Esophagus (tissue), 2 donors: ENCODE measurements around the gene HS1BP3. TPM values are rescaled to one million over a fixed set of nuclear protein-coding genes. Genes with fewer than 3 reads are reported as not detected.

Experiments
- H3K27ac ChIP-seq, 2 donors: one replicate each; pipeline ENCODE4 v1.5.1; 2013; ENCODE audit warnings: low read depth in 2 of 2, mild to moderate bottlenecking in 2 of 2, inconsistent platforms in 1 of 2, low read length in 1 of 2, moderate library complexity in 1 of 2
- H3K27me3 ChIP-seq, 2 donors: one replicate each; pipeline ENCODE4 v1.6.1; 2013; ENCODE audit warnings: low read length in 2 of 2, control low read depth in 1 of 2, mild to moderate bottlenecking in 1 of 2; ENCODE audit not compliant: insufficient read depth in 2 of 2, control insufficient read depth in 1 of 2
- H3K36me3 ChIP-seq, 2 donors: one replicate each; pipeline ENCODE4 v1.6.1; 2013; ENCODE audit warnings: low read length in 1 of 2; ENCODE audit not compliant: control insufficient read depth in 2 of 2, insufficient read depth in 2 of 2
- H3K4me1 ChIP-seq, 2 donors: one replicate each; pipeline ENCODE4 v1.6.1; 2013; ENCODE audit warnings: low read length in 1 of 2; ENCODE audit not compliant: control insufficient read depth in 2 of 2, insufficient read depth in 2 of 2
- H3K4me3 ChIP-seq, 2 donors: one replicate each; pipeline ENCODE4 v1.5.1; 2013; ENCODE audit warnings: low read length in 2 of 2, mild to moderate bottlenecking in 2 of 2, low read depth in 1 of 2, moderate library complexity in 1 of 2
- H3K9me3 ChIP-seq, 2 donors: one replicate each; pipeline ENCODE4 v1.6.1; 2013; ENCODE audit warnings: mild to moderate bottlenecking in 2 of 2, low read depth in 1 of 2, low read length in 1 of 2, moderate library complexity in 1 of 2; ENCODE audit not compliant: control insufficient read depth in 2 of 2, insufficient read depth in 1 of 2
- WGBS, 2 donors: extraction: QIAGEN DNeasy Blood & Tissue Kit; methylation state at CpG; one replicate each; pipeline ENCODE4 v1.1.7; 2013; 5-methylcytosine and 5-hydroxymethylcytosine counted together
- polyA plus RNA-seq, 2 donors: library from polyadenylated mRNA; stranded (reverse); fragments of 200-250 nt; gene quantifications; one replicate each; pipeline ENCODE4 v1.2.3, GENCODE V29; 2013
- donor health status: healthy with polysubstance abuse.
- donor health status: Bipolar disorder and iron deficiency.

HS1BP3 gene
- polyA plus RNA-seq, 2 donors = 12.2 to 13.4 TPM

- Histone ChIP-seq H3K27ac (peak overlapping the region; percentile 90 to 92), H3K36me3 (peaks cover 0 to 6% of the 10 kb centered on the region in 2 donors), H3K9me3 (no peaks in the 10 kb centered on the region), H3K4me1 (peaks cover 7 to 37% of the 10 kb centered on the region in 2 donors), H3K27me3 (no peaks in the 10 kb centered on the region), H3K4me3 (no peak overlapping the region)
- WGBS, 2 donors = 92% methylated on average over 4 of the region's 4 CpGs
Observed at GRCh38 chr2:20616341-20616871, 34.5 kb downstream of the HS1BP3 start.

- H3K4me1 ChIP-seq = peaks cover 6 to 31% of the 10 kb centered on the region in 2 donors
- peaks cover 0 to 3% of the 10 kb centered on the region in 2 donors for H3K36me3 ChIP-seq
- no peaks in the 10 kb centered on the region for H3K9me3 ChIP-seq
- no peak overlapping the region for H3K4me3 ChIP-seq
- peak overlapping the region; percentile 90 to 92 for H3K27ac ChIP-seq
- 76 to 81% methylated on average over 9 of the region's 9 CpGs for WGBS, 2 donors
- no peaks in the 10 kb centered on the region for H3K27me3 ChIP-seq
Observed at GRCh38 chr2:20615466-20616241, 35.2 kb downstream of the HS1BP3 start.

GRCh38 chr2:20615068-20615465 lies 35.8 kb downstream of the HS1BP3 start:
- Histone ChIP-seq H3K27ac (peak overlapping the region; percentile 90 to 92), H3K27me3 (no peaks in the 10 kb centered on the region), H3K9me3 (no peaks in the 10 kb centered on the region), H3K4me3 (no peak overlapping the region), H3K36me3 (peaks cover 0 to 1% of the 10 kb centered on the region in 2 donors), H3K4me1 (peaks cover 5 to 30% of the 10 kb centered on the region in 2 donors)
- WGBS, 2 donors = 73 to 81% methylated on average over 6 of the region's 6 CpGs

GRCh38 chr2:20614201-20615067 lies 36.5 kb downstream of the HS1BP3 start:
- H3K36me3 ChIP-seq = no peaks in the 10 kb centered on the region
- H3K27me3 ChIP-seq = no peaks in the 10 kb centered on the region
- no peaks in the 10 kb centered on the region for H3K9me3 ChIP-seq
- WGBS, 2 donors = 52 to 56% methylated on average over 14 of the region's 14 CpGs
- H3K27ac ChIP-seq = peak overlapping the region; percentile 90 to 92
- H3K4me3 ChIP-seq = no peak overlapping the region
- H3K4me1 ChIP-seq = peaks cover 5 to 32% of the 10 kb centered on the region in 2 donors

GRCh38 chr2:20612925-20613916 lies 37.7 kb downstream of the HS1BP3 start:
- Histone ChIP-seq H3K9me3 (no peaks in the 10 kb centered on the region), H3K27me3 (no peaks in the 10 kb centered on the region), H3K4me1 (peaks cover 5 to 25% of the 10 kb centered on the region in 2 donors), H3K27ac (peak overlapping the region; percentile 33 to 54), H3K36me3 (no peaks in the 10 kb centered on the region), H3K4me3 (no peak overlapping the region)
- WGBS, 2 donors = 81 to 82% methylated on average over 17 of the region's 17 CpGs

GRCh38 chr2:20611844-20612356 lies 39.0 kb downstream of the HS1BP3 start:
- no peaks in the 10 kb centered on the region for H3K27me3 ChIP-seq
- H3K9me3 ChIP-seq = no peaks in the 10 kb centered on the region
- WGBS, 2 donors = 87 to 95% methylated on average over 3 of the region's 3 CpGs
- no peaks in the 10 kb centered on the region for H3K36me3 ChIP-seq
- H3K27ac ChIP-seq = peak overlapping the region; percentile 68 to 79
- H3K4me1 ChIP-seq = peaks cover under 1 to 15% of the 10 kb centered on the region in 2 donors
- H3K4me3 ChIP-seq = no peak overlapping the region

- 59 to 62% methylated on average over 15 of the region's 15 CpGs for WGBS, 2 donors
- H3K4me1 ChIP-seq = peaks cover 0 to 14% of the 10 kb centered on the region in 2 donors
- no peaks in the 10 kb centered on the region for H3K27me3 ChIP-seq
Observed at GRCh38 chr2:20611077-20611843, 39.6 kb downstream of the HS1BP3 start.

GRCh38 chr2:20609995-20610357 lies 40.9 kb downstream of the HS1BP3 start:
- no peaks in the 10 kb centered on the region for H3K27me3 ChIP-seq
- no peaks in the 10 kb centered on the region for H3K9me3 ChIP-seq
- peak overlapping the region in 1 of 2 donors; percentile 26 for H3K27ac ChIP-seq
- no peaks in the 10 kb centered on the region for H3K36me3 ChIP-seq
- 71% methylated on average over 4 of the region's 4 CpGs for WGBS, 2 donors
- no peak overlapping the region for H3K4me3 ChIP-seq
- peaks cover 0 to 13% of the 10 kb centered on the region in 2 donors for H3K4me1 ChIP-seq

More at GRCh38 chr2:20611077-20611843, 39.6 kb downstream of the HS1BP3 start:
- H3K4me3 ChIP-seq = no peak overlapping the region
- peak overlapping the region; percentile 68 to 79 for H3K27ac ChIP-seq
- no peaks in the 10 kb centered on the region for H3K36me3 ChIP-seq
- no peaks in the 10 kb centered on the region for H3K9me3 ChIP-seq
